Aorta (tissue), 5 donors: ENCODE data around the gene MEF2B. TPM values are rescaled to one million over a fixed set of nuclear protein-coding genes. Genes with fewer than 3 reads are reported as not detected.
"Not testable (repeated sequence)": the region's sequence is repeated elsewhere in the genome, so short reads cannot be mapped to it uniquely, and the experiment has no call there.

Experiments
- ATAC-seq: fragments of 200-7000 bp; cut with Tn5 transposase; one replicate; pipeline ENCODE4 v1.9.1; 2022; ENCODE audit warnings: moderate library complexity; ENCODE audit not compliant: low FRiP score
- DNase-seq, 2 donors: peaks; one replicate each; pipeline ENCODE4 v3.0.0-alpha.2; 2020
- H3K27ac ChIP-seq, 2 donors: one replicate each; pipeline ENCODE4 v1.5.1; 2013; ENCODE audit warnings: low read length in 2 of 2, mild to moderate bottlenecking in 2 of 2, moderate library complexity in 2 of 2, control low read depth in 1 of 2, inconsistent platforms in 1 of 2, low read depth in 1 of 2
- H3K27me3 ChIP-seq, 2 donors: one replicate each; pipeline ENCODE4 v1.6.1; 2013; ENCODE audit warnings: control low read depth in 1 of 2, low read length in 1 of 2, mild to moderate bottlenecking in 1 of 2, moderate library complexity in 1 of 2; ENCODE audit not compliant: insufficient read depth in 2 of 2, control insufficient read depth in 1 of 2
- H3K36me3 ChIP-seq, 2 donors: one replicate each; pipeline ENCODE4 v1.6.1; 2013; ENCODE audit warnings: control low read depth in 1 of 2, low read length in 1 of 2, mild to moderate bottlenecking in 1 of 2; ENCODE audit not compliant: insufficient read depth in 2 of 2, control insufficient read depth in 1 of 2
- H3K4me1 ChIP-seq, 2 donors: one replicate each; pipeline ENCODE4 v1.6.1; 2013; ENCODE audit warnings: low read length in 2 of 2, control low read depth in 1 of 2, mild to moderate bottlenecking in 1 of 2, moderate library complexity in 1 of 2; ENCODE audit not compliant: insufficient read depth in 2 of 2, control insufficient read depth in 1 of 2
- H3K4me3 ChIP-seq, 2 donors: one replicate each; pipeline ENCODE4 v1.5.1; 2013; ENCODE audit warnings: low read length in 2 of 2, control low read depth in 1 of 2, mild to moderate bottlenecking in 1 of 2
- H3K9me3 ChIP-seq: one replicate; pipeline ENCODE4 v1.6.1; 2013; ENCODE audit warnings: mild to moderate bottlenecking, low read length; ENCODE audit not compliant: control insufficient read depth
- WGBS, 2 donors: extraction: QIAGEN DNeasy Blood & Tissue Kit; methylation state at CpG; one replicate each; pipeline ENCODE4 v1.1.7; 2013; 5-methylcytosine and 5-hydroxymethylcytosine counted together
- intact Hi-C, 2 donors: fragments of 100-400 bp; cut with DNase I; formaldehyde crosslinking; loops; one replicate each; pipeline versions ENCODE4 v1.14.2 to v1.15.0; 2022
- polyA plus RNA-seq, 2 donors: library from polyadenylated mRNA; stranded (reverse); fragments of 200-250 nt; gene quantifications; one replicate each; pipeline ENCODE4 v1.2.3, GENCODE V29; 2013
- total RNA-seq, 2 donors: library from RNA; stranded (reverse); fragmentation: NEBNext Ultra II Directional; extraction: Animal tissue kit (Norgen Biotek cat#: 25700); gene quantifications; one replicate each; pipeline ENCODE4 v1.2.1, GENCODE V29; 2021
- donor health status: healthy with polysubstance abuse.
- donor health status: Bipolar disorder and iron deficiency.
- donor health status: DM: no; HTN: no; CAD: no.
- donor health status: DM: no; HTN: no; CAD: no.
- donor health status: DM: yes; HTN: yes; CAD: no.

The MEF2B gene
- total and polyA plus RNA-seq, 4 donors = 1.6 to 2.4 (median 1.8) TPM; not detected in 1

DNA sequence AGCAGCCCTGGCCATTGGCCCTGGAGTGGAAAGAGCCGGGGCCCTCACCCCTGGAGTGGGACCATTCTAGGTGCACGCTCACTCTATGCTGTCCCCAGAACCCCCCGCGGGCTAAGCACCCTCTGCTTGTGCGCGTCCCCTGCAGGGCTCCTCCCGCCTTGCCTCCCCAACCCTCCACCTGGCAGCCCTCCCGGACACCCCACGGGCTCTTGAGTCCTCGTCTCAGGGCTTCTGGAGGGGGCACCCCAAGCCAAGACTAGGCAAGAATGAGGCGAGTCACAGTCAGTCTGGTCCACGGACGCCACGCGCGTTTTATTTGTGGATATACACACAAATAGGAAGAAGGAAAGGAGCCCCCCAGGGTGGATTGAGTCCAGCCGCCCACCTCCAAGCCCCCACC, 24.8 kb downstream of the MEF2B start:
- ATAC-seq = peak; percentile 27
- no peak overlapping the region for H3K27ac ChIP-seq
- H3K9me3 ChIP-seq = no peaks in the 10 kb centered on the region
- peaks cover 0 to 4% of the 10 kb centered on the region in 2 donors for H3K36me3 ChIP-seq
- no peak for DNase-seq
- intact Hi-C loops = loop anchor here in 1 of 2 donors (5.0 kb wide), 1 partner anchor 197 kb away; no protein-coding TSS in a partner anchor
- H3K27me3 ChIP-seq = no peaks in the 10 kb centered on the region
- no peaks in the 10 kb centered on the region for H3K4me1 ChIP-seq
- 74 to 77% methylated on average over 17 of the region's 17 CpGs for WGBS, 2 donors
- H3K4me3 ChIP-seq = no peak overlapping the region

DNA sequence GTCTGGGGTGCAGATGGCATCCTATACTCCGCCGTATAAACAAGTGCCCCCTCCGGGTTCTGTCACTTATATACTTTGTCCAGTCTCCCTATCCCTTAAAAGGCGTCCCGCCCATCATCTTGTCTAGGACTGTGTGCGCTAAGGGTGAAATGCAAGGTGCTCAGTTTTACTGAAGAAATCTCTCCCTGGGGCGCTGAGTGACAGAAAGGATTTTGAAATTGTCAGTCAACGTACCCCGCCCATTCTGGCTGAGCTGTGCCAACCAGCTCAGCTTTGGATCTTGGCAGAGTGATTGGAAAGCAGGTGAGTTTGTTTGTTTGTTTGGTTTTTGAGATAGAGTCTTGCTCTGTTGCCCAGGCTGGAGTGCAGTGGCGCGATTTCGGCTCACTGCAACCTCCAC, 27.7 kb downstream of the MEF2B start:
- Histone ChIP-seq H3K27ac (no peak overlapping the region), H3K4me3 (no peak overlapping the region), H3K4me1 (no peaks in the 10 kb centered on the region), H3K9me3 (no peaks in the 10 kb centered on the region), H3K36me3 (no peaks in the 10 kb centered on the region), H3K27me3 (no peaks in the 10 kb centered on the region)
- WGBS, 2 donors = 87 to 94% methylated on average over 12 of the region's 12 CpGs
- DNase-seq (no peak), ATAC-seq (no peak)
- intact Hi-C loops = no loop called here

DNA sequence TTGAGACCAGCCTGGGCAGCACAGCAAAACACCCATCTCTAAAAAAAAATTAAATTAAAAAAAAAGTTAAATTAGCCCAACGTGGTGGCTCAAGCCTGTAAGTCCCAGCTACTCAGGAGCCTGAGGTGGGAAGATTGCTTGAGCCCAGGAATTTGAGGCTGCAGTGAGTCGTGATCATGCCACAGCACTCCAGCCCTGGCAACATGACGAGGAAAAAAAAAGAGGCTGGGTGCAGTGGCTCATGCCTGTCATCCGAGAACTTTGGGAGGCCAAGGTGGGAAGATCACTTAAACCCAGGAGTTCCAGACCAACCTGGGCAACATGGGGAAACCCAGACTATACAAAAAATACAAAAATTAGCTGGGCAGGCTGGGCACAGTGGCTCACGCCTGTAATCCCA, 29.6 kb downstream of the MEF2B start:
- H3K36me3 ChIP-seq = no peaks in the 10 kb centered on the region
- no peaks in the 10 kb centered on the region for H3K9me3 ChIP-seq
- H3K27ac ChIP-seq = no peak overlapping the region
- 55 to 62% methylated on average over 5 of the region's 5 CpGs for WGBS, 2 donors
- no peaks in the 10 kb centered on the region for H3K4me1 ChIP-seq
- H3K4me3 ChIP-seq = no peak overlapping the region
- DNase-seq (no peak), ATAC-seq (no peak)
- intact Hi-C loops = no loop called here
- no peaks in the 10 kb centered on the region for H3K27me3 ChIP-seq

DNA sequence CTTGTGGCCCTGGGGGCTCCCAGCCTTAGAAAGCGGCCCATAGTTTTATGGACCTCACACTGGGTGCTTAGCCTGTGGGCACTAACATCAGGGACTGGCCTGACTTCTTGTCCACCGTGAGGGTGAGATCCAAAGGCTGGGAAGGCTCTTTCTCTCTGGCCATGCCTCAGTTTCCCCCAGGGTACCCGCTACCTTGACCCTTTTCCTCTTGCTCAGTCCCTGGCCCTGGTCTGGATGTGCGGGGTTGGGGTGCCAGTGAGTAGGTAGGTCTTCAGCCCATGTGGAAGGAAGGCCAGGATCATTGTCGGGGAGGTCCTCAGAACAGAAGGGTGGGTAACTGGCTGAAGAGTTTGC, 30.2 kb downstream of the MEF2B start:
- Histone ChIP-seq H3K4me1 (no peaks in the 10 kb centered on the region), H3K27ac (no peak overlapping the region), H3K9me3 (no peaks in the 10 kb centered on the region), H3K27me3 (no peaks in the 10 kb centered on the region), H3K36me3 (no peaks in the 10 kb centered on the region), H3K4me3 (no peak overlapping the region)
- WGBS, 2 donors = 54% methylated on average over 5 of the region's 5 CpGs
- ATAC-seq = no peak
- DNase-seq = no peak
- intact Hi-C loops = loop anchor here (2.0 to 5.0 kb wide), 3 partner anchors 78 to 108 kb away; partner anchors contain the start of genes ARMC6 (in 1 of the 2), SLC25A42 (in 1 of the 2) and SUGP2 (in 1 of the 2)

DNA sequence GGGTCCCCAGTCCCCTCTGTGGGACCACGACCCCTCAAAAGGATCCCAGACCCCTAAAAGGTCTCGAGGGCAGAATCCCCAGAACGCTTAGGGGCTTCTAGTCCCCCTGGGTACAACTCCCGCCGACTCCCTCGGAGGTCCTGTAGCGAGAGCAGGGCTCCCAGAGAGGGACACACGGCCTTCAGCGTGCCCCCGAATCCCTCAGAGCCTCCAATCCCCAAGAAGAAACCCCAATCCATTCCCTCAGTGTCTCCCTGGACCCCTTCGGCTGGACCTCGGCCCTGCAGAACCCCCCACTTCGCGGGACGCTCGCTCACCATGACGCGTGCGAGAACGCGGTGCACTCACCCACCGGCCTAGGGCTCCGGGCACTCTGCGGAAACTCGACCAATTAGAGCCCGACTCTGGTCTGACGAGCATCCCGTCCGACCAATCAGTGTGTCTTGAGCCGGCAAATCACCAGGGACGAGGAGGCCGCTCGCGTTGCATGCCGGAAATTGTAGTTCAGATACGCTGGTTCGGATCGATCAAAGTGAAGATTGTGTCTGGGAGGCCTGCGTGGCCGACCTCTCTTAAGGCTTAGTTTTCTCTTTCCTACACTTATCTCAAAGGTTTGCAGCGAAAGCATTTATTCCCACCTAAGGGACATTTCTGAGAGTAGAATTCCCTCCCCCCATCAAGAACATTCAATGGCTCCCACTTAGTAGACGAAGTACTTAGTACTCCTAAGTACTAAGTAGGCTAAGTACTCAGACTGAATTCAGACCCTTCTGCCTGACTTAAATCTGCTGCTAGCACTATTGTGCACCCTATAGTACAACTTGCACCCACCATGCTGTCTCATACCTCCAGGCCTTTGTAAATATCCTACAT, 31.7 kb downstream of the MEF2B start, which contains the start of gene TMEM161A:
Gene TMEM161A (minus strand): TSS at position 370 of the 873 bp plus-strand sequence. CDS start 50 bp downstream, at position 320.
- no peaks in the 10 kb centered on the region for H3K36me3 ChIP-seq
- peak within 1 kb of the TSS; percentile 23 to 39 for H3K4me3 ChIP-seq
- no peaks in the 10 kb centered on the region for H3K4me1 ChIP-seq
- WGBS, 2 donors = 2% methylated on average over 42 of the region's 42 CpGs
- peak; percentile 98 for DNase-seq
- no peaks in the 10 kb centered on the region for H3K9me3 ChIP-seq
- no peak within 1 kb of the TSS for H3K27ac ChIP-seq
- peak; percentile 98 for ATAC-seq
- intact Hi-C loops = loop anchor here (2.0 to 5.0 kb wide), 3 partner anchors 76 to 106 kb away; partner anchors contain the start of genes ARMC6 (in 1 of the 2), SLC25A42 (in 1 of the 2) and SUGP2 (in 1 of the 2)
- no peaks in the 10 kb centered on the region for H3K27me3 ChIP-seq

DNA sequence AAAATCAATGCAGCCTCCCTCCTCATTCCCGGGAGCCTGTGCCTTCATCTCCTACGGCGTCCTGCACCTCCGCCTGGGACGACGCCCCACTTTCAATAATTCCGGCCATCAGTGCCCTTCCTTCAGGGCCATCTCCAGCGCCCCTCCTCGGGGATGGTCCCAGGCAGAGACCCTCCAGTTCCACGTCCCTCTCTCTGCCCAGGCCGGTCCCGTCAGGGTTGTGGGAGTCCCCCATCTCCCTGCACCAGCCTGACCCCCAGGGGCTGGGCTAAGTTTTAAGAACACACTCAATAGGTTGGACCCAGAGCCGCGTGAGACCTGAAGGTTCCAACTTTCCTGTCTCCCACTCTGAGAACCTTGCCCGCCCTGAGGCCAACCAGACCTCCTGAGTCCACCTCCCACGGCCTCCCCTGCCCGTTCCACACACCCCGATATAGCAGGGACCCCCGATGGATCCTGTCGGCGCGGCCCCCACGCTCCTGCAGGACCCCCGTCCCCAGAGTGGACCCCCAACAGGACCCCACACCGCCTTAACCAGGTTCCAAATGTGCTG, 32.4 kb downstream of the MEF2B start:
- DNase-seq (no peak), ATAC-seq (peak; percentile 1)
- no peaks in the 10 kb centered on the region for H3K27me3 ChIP-seq
- H3K27ac ChIP-seq = no peak overlapping the region
- no peaks in the 10 kb centered on the region for H3K9me3 ChIP-seq
- peak overlapping the region; percentile 23 to 39 for H3K4me3 ChIP-seq
- WGBS, 2 donors = 13 to 16% methylated on average over 25 of the region's 25 CpGs
- H3K4me1 ChIP-seq = no peaks in the 10 kb centered on the region
- intact Hi-C loops = loop anchor here (2.0 to 5.0 kb wide), 3 partner anchors 75 to 105 kb away; partner anchors contain the start of genes ARMC6 (in 1 of the 2), SLC25A42 (in 1 of the 2) and SUGP2 (in 1 of the 2)
- H3K36me3 ChIP-seq = no peaks in the 10 kb centered on the region

DNA sequence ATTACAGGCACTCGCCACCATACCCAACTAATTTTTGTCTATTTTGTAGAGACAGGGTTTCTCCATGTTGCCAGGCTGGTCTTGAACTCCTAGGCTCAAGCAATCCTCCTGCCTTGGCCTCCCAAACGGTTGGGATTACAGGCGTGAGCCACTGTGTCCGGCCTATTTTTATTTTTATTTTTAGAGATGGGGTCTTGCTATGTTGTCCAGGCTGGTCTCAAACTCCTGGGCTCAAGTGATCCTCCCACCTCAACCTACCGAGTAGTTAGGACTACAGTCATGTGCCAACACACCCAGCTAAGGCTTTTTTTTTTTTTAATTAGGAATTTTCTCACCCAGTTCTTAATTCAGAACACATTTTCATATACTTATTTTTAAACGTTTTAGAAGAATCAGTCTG, 34.4 kb downstream of the MEF2B start:
- 81 to 92% methylated on average over 6 of the region's 6 CpGs for WGBS, 2 donors
- not testable (repeated sequence) for ATAC-seq, H3K27me3 ChIP-seq, H3K9me3 ChIP-seq, H3K4me1 ChIP-seq, H3K4me3 ChIP-seq, H3K27ac ChIP-seq, H3K36me3 ChIP-seq, DNase-seq
- intact Hi-C loops = loop anchor here (5.0 kb wide), 2 partner anchors 73 to 103 kb away; partner anchors contain the start of genes ARMC6 (in 1 of the 2), SLC25A42 (in 1 of the 2) and SUGP2 (in 1 of the 2)

DNA sequence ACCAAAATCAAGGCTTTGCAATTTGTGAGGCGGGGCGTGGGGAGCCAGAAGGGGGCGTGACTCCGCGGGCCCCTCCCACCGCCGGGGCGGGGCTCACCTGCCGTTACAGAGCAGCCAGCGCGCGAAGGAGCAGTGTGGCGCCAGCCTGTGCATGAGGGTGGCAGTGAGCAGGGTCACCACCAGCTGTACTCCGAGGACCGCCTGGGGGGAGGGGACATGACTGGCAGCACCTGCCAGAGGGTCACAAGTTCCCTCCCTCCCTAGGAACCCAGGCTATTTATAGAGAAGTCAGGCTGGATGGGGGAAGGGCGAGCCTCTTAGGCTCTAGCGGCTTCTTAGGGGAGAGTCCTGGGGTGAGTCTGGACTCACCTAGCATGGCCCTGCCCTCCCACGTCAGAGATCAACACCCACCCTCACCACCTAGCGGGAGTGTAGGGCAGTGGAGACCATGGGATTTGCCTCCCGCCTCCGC, 35.3 kb downstream of the MEF2B start:
- DNase-seq (no peak), ATAC-seq (no peak)
- intact Hi-C loops = loop anchor here (5.0 kb wide), 2 partner anchors 72 to 102 kb away; partner anchors contain the start of genes ARMC6 (in 1 of the 2), SLC25A42 (in 1 of the 2) and SUGP2 (in 1 of the 2)
- H3K4me3 ChIP-seq = no peak overlapping the region
- no peaks in the 10 kb centered on the region for H3K4me1 ChIP-seq
- 21 to 26% methylated on average over 21 of the region's 21 CpGs for WGBS, 2 donors
- H3K27me3 ChIP-seq = no peaks in the 10 kb centered on the region
- H3K36me3 ChIP-seq = peaks cover 0 to 1% of the 10 kb centered on the region in 2 donors
- H3K27ac ChIP-seq = no peak overlapping the region
- H3K9me3 ChIP-seq = peaks cover 3% of the 10 kb centered on the region
